CD4-positive, alpha-beta T cell treated with Interleukin-2 at 100 ng/mL for 4 hours (primary cell): ENCODE results near the gene QRSL1.
"Not testable (repeated sequence)": the region's sequence is repeated elsewhere in the genome, so short reads cannot be mapped to it uniquely, and the experiment has no call there.

Source experiments
- DNase-seq: peaks from one replicate; pipeline ENCODE4 v3.0.0-alpha.2; 2020; ENCODE audit warnings: low spot score

QRSL1 gene

GRCh38 chr6:106677282-106677681 lies 47.9 kb downstream of the QRSL1 start:
- DNase-seq = no peak

GRCh38 chr6:106684011-106684410 lies 54.6 kb downstream of the QRSL1 start:
- no peak for DNase-seq

GRCh38 chr6:106685833-106686232 lies 56.5 kb downstream of the QRSL1 start:
- no peak for DNase-seq

- DNase-seq = no peak
Observed at GRCh38 chr6:106688177-106688951, 59.0 kb downstream of the QRSL1 start.

DNA sequence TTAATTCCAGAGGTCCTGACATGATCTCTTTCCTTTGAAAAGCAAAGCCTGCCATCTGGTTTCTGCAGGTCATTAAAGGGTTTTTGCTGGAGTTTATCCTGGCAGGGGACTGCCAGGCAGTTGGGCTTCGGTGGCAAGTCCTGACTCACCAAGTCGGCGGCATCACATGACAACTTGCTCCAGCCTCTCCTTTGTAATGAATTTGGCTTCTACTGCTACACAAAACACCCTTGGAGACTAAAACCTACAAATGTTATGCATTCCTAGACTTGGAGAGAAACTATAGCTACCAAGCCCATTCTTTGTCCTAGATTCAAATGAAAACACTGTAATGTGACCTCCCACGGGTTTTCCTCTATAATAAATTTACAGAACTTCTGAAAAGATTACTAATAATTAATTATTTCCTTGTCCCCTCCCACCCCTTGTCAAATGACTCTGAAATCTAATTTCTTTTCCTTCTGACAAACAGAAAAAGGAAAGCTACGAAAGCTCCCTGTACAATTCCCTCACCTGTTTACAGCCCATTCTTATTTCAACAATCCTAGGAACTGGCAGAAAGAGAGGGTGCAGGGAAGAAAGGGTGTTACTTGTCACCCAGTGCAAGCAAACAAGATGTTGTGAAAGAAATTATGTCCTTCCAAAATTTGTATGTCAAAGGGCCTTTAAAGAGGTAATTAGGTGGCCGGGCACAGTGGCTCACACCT lies 62.9 kb downstream of the QRSL1 start:
- DNase-seq = no peak

DNA sequence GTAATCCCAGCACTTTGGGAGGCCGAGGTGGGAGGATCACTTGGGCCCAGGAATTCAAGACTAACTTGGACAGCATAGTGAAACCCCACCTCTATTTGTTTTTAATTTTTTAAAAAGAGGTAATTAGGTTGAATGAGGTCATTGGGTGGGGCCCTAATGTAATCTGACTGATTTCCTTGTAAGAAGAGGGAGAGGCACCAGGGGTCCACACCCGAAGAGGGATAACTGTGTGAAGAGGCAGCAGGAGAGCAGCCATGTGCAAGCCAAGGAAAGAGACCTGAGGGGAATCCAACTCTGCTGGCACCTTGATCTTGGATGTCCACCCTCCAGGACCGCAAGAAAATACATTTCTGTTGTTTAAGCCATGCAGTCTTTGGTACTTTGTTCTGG lies 63.4 kb downstream of the QRSL1 start:
- no peak for DNase-seq

DNA sequence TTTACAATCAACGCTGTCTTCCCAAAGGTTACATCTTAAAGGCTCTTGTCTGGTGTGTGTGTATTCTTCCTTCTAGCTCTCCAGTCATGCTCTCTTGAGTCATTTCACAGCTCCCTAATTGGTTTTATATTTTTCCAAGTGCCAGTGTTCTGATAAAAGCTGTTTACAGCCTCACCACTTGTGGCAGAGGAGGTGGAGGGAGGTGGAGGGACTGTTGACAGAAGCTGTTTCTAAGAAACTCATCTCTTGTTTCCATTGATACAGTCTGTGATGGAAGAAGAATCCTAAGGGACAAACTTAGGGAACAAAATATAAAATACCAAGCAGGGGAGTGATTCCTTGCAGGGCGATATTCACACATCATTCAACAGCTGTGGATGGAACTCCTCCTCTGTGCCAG lies 64.0 kb downstream of the QRSL1 start:
- DNase-seq = no peak

- no peak for DNase-seq
Observed at GRCh38 chr6:106694343-106694742, 65.0 kb downstream of the QRSL1 start.

GRCh38 chr6:106700581-106700980 lies 71.2 kb downstream of the QRSL1 start:
- DNase-seq = no peak

- not testable (repeated sequence) for DNase-seq
Observed at GRCh38 chr6:106701201-106701600, 71.8 kb downstream of the QRSL1 start.

GRCh38 chr6:106702046-106702445 lies 72.7 kb downstream of the QRSL1 start:
- no peak for DNase-seq

GRCh38 chr6:106702451-106703110 lies 73.2 kb downstream of the QRSL1 start:
- DNase-seq = no peak

DNA sequence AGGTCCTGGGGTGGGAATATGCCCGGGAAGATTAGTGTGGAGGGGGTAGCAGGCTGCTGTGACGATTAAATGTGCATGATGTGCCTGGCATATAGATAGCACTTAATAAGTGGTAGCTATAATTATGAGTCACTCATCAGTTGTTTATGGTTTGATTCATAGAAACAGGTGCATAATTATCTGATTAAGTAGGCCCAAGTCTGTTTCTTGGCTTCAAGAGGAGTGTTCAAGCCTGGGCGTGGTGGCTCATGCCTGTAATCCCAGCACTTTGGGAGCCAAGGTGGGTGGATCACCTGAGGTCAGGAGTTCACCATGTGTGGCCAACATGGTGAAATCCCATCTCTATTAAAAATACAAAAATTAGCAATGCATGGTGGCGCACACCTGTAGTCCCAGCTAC lies 74.9 kb downstream of the QRSL1 start:
- no peak for DNase-seq

DNA sequence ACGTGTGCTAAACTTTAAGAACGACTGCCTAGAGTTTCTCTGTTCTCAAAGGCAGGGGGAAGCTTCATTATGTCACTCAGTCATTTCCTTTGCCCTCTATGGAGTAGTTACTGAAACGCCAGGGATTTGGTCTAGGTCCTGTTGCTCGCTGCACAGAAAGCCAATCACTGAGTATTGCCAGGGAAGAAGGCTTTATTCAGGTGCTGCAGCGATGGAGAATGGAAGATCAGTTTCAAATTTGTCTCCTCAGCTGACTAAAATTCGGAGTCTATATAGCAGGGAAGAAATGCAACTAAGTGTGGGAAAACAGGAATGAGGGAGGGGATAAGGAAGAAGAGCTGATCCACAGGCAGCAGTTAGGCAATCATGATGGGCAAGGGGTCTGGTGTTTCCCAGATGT lies 75.8 kb downstream of the QRSL1 start:
- DNase-seq = no peak

DNA sequence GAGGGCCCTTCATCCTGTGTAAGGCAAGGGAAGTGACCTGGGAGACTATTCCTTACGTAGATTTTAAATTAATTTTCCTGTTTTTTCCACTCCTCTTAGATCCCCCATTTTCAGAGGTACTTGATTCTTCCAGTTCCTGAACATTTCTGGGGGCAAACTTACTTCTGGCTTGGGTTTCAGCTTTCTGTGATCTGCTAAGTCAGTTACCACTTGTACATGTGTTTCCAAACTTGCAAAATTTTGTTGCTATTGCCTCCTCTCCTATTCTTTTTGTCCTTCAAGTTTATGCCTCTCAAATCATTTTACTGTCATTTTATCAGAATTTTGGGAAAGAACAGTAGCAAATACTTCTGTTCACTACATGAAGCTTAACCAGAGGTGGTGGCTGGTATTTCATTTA lies 81.2 kb downstream of the QRSL1 start:
- DNase-seq = no peak

GRCh38 chr6:106714281-106714680 lies 84.9 kb downstream of the QRSL1 start:
- DNase-seq = no peak

- no peak for DNase-seq
Observed at GRCh38 chr6:106715922-106716321, 86.5 kb downstream of the QRSL1 start.

- no peak for DNase-seq
Observed at GRCh38 chr6:106716966-106717365, 87.6 kb downstream of the QRSL1 start.
